K562 (cell line): ENCODE results near the gene CLDND2. TPM values are rescaled to one million over a fixed set of nuclear protein-coding genes. Genes with fewer than 3 reads are reported as not detected.

ENCODE experiments used
- ATAC-seq: fragments of 200-7000 bp; cut with Tn5 transposase; 3 replicates; pipeline ENCODE4 v1.9.1; 2020; ENCODE audit warnings: moderate library complexity
- BruUV-seq: library from RNA; stranded (reverse); fragments of 400-500 nt; replicated peaks from 2 replicates; lab custom pipeline; 2021; lab: Mats Ljungman, UMichigan
- CTCF ChIA-PET: fragments of 300-600 bp; formaldehyde crosslinking; extraction: SDS; loops from one replicate; lab custom pipeline; 2021; ENCODE audit warnings: low intra/inter-chr PET ratio; lab: Yijun Ruan, JAX
- POLR2A ChIA-PET: fragments of 300-600, 350-650 bp; sonication (Branson Sonifier 250); formaldehyde crosslinking; extraction: SDS; loops from one replicate; lab custom pipeline; 2021; ENCODE audit warnings: antibody characterized with exemption, inconsistent platforms; lab: Yijun Ruan, JAX
- DNase-seq, 4 experiments: peaks; one replicate each; pipeline versions ENCODE4 v3.0.0 to v3.0.0-alpha.2; 2011 to 2018; ENCODE audit warnings: low spot score in 3 of 4, mixed read lengths in 3 of 4; ENCODE audit errors: extremely low read depth in 1 of 4
- FAIRE-seq: peaks from 2 replicates; lab custom pipeline; 2011; peaks lifted over from hg19 to GRCh38; lab: Jason Lieb, UNC
- H2AFZ ChIP-seq: 2 replicates; pipeline ENCODE4 v1.6.0; 2011; ENCODE audit warnings: low read depth, low read length, control low read depth, inconsistent platforms
- H3K27ac ChIP-seq: fragments of 200-600 bp; 3 replicates; pipeline ENCODE4 v1.8.0; 2011; ENCODE audit warnings: low read depth, mild to moderate bottlenecking, control low read depth, inconsistent platforms, low read length, moderate library complexity, mixed read lengths; ENCODE audit errors: extremely low read depth
- H3K27me3 ChIP-seq, 2 experiments: fragments of 300-600 bp in 1 of 2; 2 replicates in 1 of 2; 3 replicates in 1 of 2; pipeline versions ENCODE4 v1.6.0 to v1.8.0; 2011; ENCODE audit warnings: inconsistent platforms in 2 of 2, low read length in 2 of 2, mild to moderate bottlenecking in 1 of 2, mixed read lengths in 1 of 2, moderate library complexity in 1 of 2; ENCODE audit not compliant: control insufficient read depth in 2 of 2, insufficient read depth in 2 of 2
- H3K36me3 ChIP-seq: fragments of 300-600 bp; 3 replicates; pipeline ENCODE4 v1.8.0; 2011; ENCODE audit warnings: mild to moderate bottlenecking, low read length, inconsistent platforms; ENCODE audit not compliant: control insufficient read depth, insufficient read depth
- H3K4me1 ChIP-seq, 2 experiments: fragments of 200-600 bp in 1 of 2; replicated peaks in 1 of 2; 2 replicates in 1 of 2; 3 replicates in 1 of 2; pipeline versions ENCODE4 v1.5.1 to v1.8.0; 2011; ENCODE audit warnings: inconsistent platforms in 2 of 2, low read length in 2 of 2, mild to moderate bottlenecking in 1 of 2, mixed read lengths in 1 of 2, moderate library complexity in 1 of 2; ENCODE audit not compliant: control insufficient read depth in 2 of 2, insufficient read depth in 2 of 2
- H3K4me2 ChIP-seq: 2 replicates; pipeline ENCODE4 v1.6.1; 2011; ENCODE audit warnings: low read length, control low read depth, inconsistent platforms, mixed read lengths; ENCODE audit not compliant: insufficient read depth
- H3K4me3 ChIP-seq: fragments of 200-600 bp; sonication (generic), shearing (Covaris generic); 2 replicates; pipeline ENCODE4 v1.5.1; 2016; ENCODE audit warnings: control low read depth, inconsistent platforms
- H3K79me2 ChIP-seq: fragments of 200-600 bp; 3 replicates; pipeline ENCODE4 v1.8.0; 2011; ENCODE audit warnings: low read length, inconsistent platforms; ENCODE audit not compliant: control insufficient read depth, insufficient read depth
- H3K9ac ChIP-seq, 2 experiments: 2 replicates each; pipeline versions ENCODE4 v1.6.0 to v1.6.1; 2011; ENCODE audit warnings: low read depth in 2 of 2, low read length in 2 of 2, control low read depth in 1 of 2, inconsistent platforms in 1 of 2, mild to moderate bottlenecking in 1 of 2, mixed read lengths in 1 of 2; ENCODE audit not compliant: insufficient read depth in 1 of 2
- H3K9me1 ChIP-seq: one replicate; pipeline ENCODE4 v1.6.0; 2011; ENCODE audit warnings: inconsistent platforms, mild to moderate bottlenecking, low read length, moderate library complexity; ENCODE audit not compliant: control insufficient read depth, insufficient read depth
- H3K9me3 ChIP-seq: replicated peaks from 2 replicates; pipeline ENCODE4 v1.5.1; 2011; ENCODE audit warnings: low read depth, low read length, inconsistent platforms; ENCODE audit not compliant: control insufficient read depth, insufficient read depth
- H4K20me1 ChIP-seq: replicated peaks from 2 replicates; pipeline ENCODE4 v1.6.1; 2011; ENCODE audit warnings: low read length, inconsistent platforms, mixed read lengths; ENCODE audit not compliant: control insufficient read depth, insufficient read depth
- HSF4 ChIP-seq: fragments of 250-450 bp; sonication (Bioruptor Pico); IDR thresholded peaks from 2 replicates; pipeline ENCODE4 v2.1.2; 2022; ENCODE audit warnings: mild to moderate bottlenecking, moderate library complexity, borderline replicate concordance
- MCM5 ChIP-seq: fragments of 450-650 bp; IDR thresholded peaks from 2 replicates; pipeline ENCODE4 v1.6.1; 2016; ENCODE audit warnings: low read depth
- MNT ChIP-seq, 2 experiments: fragments of 450-650 bp; conservative IDR thresholded peaks; 2 replicates each; pipeline ENCODE4 v1.6.1; 2017; ENCODE audit warnings: mild to moderate bottlenecking in 2 of 2, moderate library complexity in 2 of 2
- NR2C1 ChIP-seq, 2 experiments: fragments of 450-650 bp; IDR thresholded peaks; 2 replicates each; pipeline ENCODE4 v1.6.1; 2017; ENCODE audit warnings: mild to moderate bottlenecking in 2 of 2, antibody characterized with exemption in 1 of 2, inconsistent platforms in 1 of 2, missing compliant biosample characterization in 1 of 2, missing genetic modification characterization in 1 of 2
- POLR3G ChIP-seq: IDR thresholded peaks from 2 replicates; pipeline ENCODE4 v1.6.1; 2011; ENCODE audit not compliant: insufficient read length, insufficient replicate concordance; ENCODE audit errors: extremely low read depth
- TAF9B ChIP-seq: fragments of 450-650 bp; IDR thresholded peaks from 2 replicates; pipeline ENCODE4 v1.6.1; 2018; ENCODE audit warnings: mild to moderate bottlenecking; ENCODE audit not compliant: partially characterized antibody
- ZBTB5 ChIP-seq: fragments of 450-650 bp; IDR thresholded peaks from 2 replicates; pipeline ENCODE4 v1.6.1; 2017; ENCODE audit warnings: antibody characterized with exemption
- ZHX1 ChIP-seq: fragments of 150-350 bp; conservative IDR thresholded peaks from 2 replicates; pipeline ENCODE4 v1.6.1; 2014; ENCODE audit warnings: low read length
- ZNF224 ChIP-seq: sonication (generic); formaldehyde crosslinking; IDR thresholded peaks from 2 replicates; pipeline ENCODE4 v1.8.0; 2022; ENCODE audit warnings: mild to moderate bottlenecking, missing genetic modification reagents
- ZNF449 ChIP-seq: fragments of 250-450 bp; sonication (Bioruptor Pico); IDR thresholded peaks from 2 replicates; pipeline ENCODE4 v1.8.0; 2022; ENCODE audit warnings: moderate library complexity, mild to moderate bottlenecking, inconsistent platforms
- ZNF512 ChIP-seq: IDR thresholded peaks from 2 replicates; pipeline ENCODE4 v1.6.1; 2016; ENCODE audit warnings: missing genetic modification characterization, missing compliant biosample characterization
- WGBS: fragments of 100-300 bp; shearing (Covaris generic); methylation state at CpG from one replicate; pipeline ENCODE4 v1.1.6; 2016; ENCODE audit warnings: low coverage, mixed read lengths; ENCODE audit not compliant: insufficient coverage; ENCODE audit errors: missing lambda C conversion rate; 5-methylcytosine and 5-hydroxymethylcytosine counted together
- in situ Hi-C: fragments of 300-500 bp; cut with MboI; formaldehyde crosslinking; loops from 4 replicates; pipeline ENCODE4 v1.15.0; 2018; ENCODE audit warnings: inconsistent platforms, mixed read lengths
- intact Hi-C: fragments of 100-400 bp; cut with micrococcal nuclease; formaldehyde crosslinking; loops from 2 replicates; pipeline ENCODE4 v1.14.2; 2022
- polyA plus RNA-seq, 8 experiments: library from polyadenylated mRNA; depleted of rRNA in 4 of 8; stranded (reverse) in 5 of 8; unstranded in 3 of 8; fragments of >200 nt; fragmentation: Nextera tagmentation in 2 of 8; fragmentation: Illumina TruSeq in 1 of 8; extraction: Ambion mirVana in 2 of 8; extraction: Trizol in 1 of 8; gene quantifications; 2 replicates each; pipeline versions ENCODE4 v1.2.1 to v1.2.3, GENCODE V29; 2011 to 2014; ENCODE audit warnings: inconsistent platforms in 1 of 8, missing spikeins in 1 of 8
- total RNA-seq, 7 experiments: library from RNA; depleted of rRNA in 6 of 7; stranded (reverse); fragments of >200 nt in 6 of 7; fragmentation: Illumina TruSeq in 2 of 7; extraction: Trizol in 2 of 7; gene quantifications; 2 replicates each; pipeline versions ENCODE4 v1.2.1 to v1.2.3, GENCODE V29; 2011 to 2021; ENCODE audit warnings: low replicate concordance in 1 of 7

Gene CLDND2
- total and polyA plus RNA-seq, 9 of the 15 experiments (the other 6 are each of a cell fraction or from before 2014, with no cell fraction given): 0.45 to 4.0 (median 1.2) TPM; not detected in 3

GRCh38 chr19:51391073-51391611 is 22.3 kb upstream of the CLDND2 start:
- H3K9ac ChIP-seq: peak overlapping the region; percentile 60 to 85
- H3K79me2 ChIP-seq: peaks cover 15% of the 10 kb centered on the region; the same call in 2 of the 3 replicates
- DNase-seq (peak in 1 of 4 experiments; percentile 61), FAIRE-seq (peak; percentile 55), ATAC-seq (no peak)
- POLR2A ChIA-PET: interaction anchor here (0.6 to 1.3 kb wide), 10 partner anchors 10 to 405 kb away, joined by 3 to 8 read pairs (median 4); no protein-coding TSS in a partner anchor
- H3K27ac ChIP-seq: peak overlapping the region; percentile 70
- H3K4me2 ChIP-seq: peak overlapping the region; percentile 70
- CTCF ChIA-PET: no interaction called here
- in situ Hi-C loops (no loop called here), intact Hi-C loops (loop anchor here (5.0 kb wide), 1 partner anchor 39 kb away; no protein-coding TSS in a partner anchor)
- H3K4me3 ChIP-seq: peak overlapping the region; percentile 26
- 8% methylated on average over 8 of the region's 8 CpGs for WGBS
- no peaks in the 10 kb centered on the region for H4K20me1 ChIP-seq
- H2AFZ ChIP-seq: peak overlapping the region; percentile 73
- no peaks in the 10 kb centered on the region for H3K27me3 ChIP-seq
- H3K9me3 ChIP-seq: no peaks in the 10 kb centered on the region
- no TSS peak for BruUV-seq
- H3K9me1 ChIP-seq: no peaks in the 10 kb centered on the region
- H3K36me3 ChIP-seq: no peaks in the 10 kb centered on the region
- peaks cover 19 to 45% of the 10 kb centered on the region in 2 experiments; a peak in 4 of 5 replicates for H3K4me1 ChIP-seq
- TF ChIP-seq POLR3G: no peak
- peak in 1 of 2 experiments; percentile 38; a peak in 1 of 4 replicates for TF ChIP-seq MNT (conservative IDR thresholded peaks at IDR 0.05)
- TF ChIP-seq TAF9B: no peak
- TF ChIP-seq NR2C1 (IDR thresholded peaks at IDR 0.05): peak; percentile 24; the same call in 1 of the 2 replicates
- no peak for TF ChIP-seq NR2C1 (tag; IDR thresholded peaks at IDR 0.05)
- no peak for TF ChIP-seq ZBTB5
- TF ChIP-seq ZHX1: no peak
- TF ChIP-seq ZNF224: no peak
- TF ChIP-seq ZNF449: no peak
- no peak for TF ChIP-seq MCM5
- no peak for TF ChIP-seq ZNF512
- TF ChIP-seq HSF4: no peak
